HFFc6 (cell line): ENCODE results near the gene TMEM273. TPM values are rescaled to one million over a fixed set of nuclear protein-coding genes. Genes with fewer than 3 reads are reported as not detected.

Source experiments
- DNase-seq: peaks from one replicate; pipeline ENCODE4 v3.0.0-alpha.2; 2018
- H3K27ac Mint-ChIP-seq: 2 replicates; pipeline ENCODE4 v1.8.0; 2020; ENCODE audit warnings: mild to moderate bottlenecking, mixed read lengths
- H3K27me3 Mint-ChIP-seq: 2 replicates; pipeline ENCODE4 v1.8.0; 2021; ENCODE audit warnings: mild to moderate bottlenecking, moderate library complexity, mixed read lengths; ENCODE audit not compliant: insufficient read depth
- H3K36me3 Mint-ChIP-seq: 2 replicates; pipeline ENCODE4 v1.8.0; 2021; ENCODE audit warnings: low read depth, mixed read lengths
- H3K4me1 Mint-ChIP-seq: 2 replicates; pipeline ENCODE4 v1.8.0; 2020; ENCODE audit warnings: low read depth, mixed read lengths
- H3K4me3 Mint-ChIP-seq: 2 replicates; pipeline ENCODE4 v1.8.0; 2020; ENCODE audit warnings: mild to moderate bottlenecking, moderate library complexity, mixed read lengths
- H3K9me3 Mint-ChIP-seq: 2 replicates; pipeline ENCODE4 v1.8.0; 2020; ENCODE audit warnings: mild to moderate bottlenecking, mixed read lengths
- total RNA-seq, 6 experiments: library from RNA; stranded (reverse); fragmentation: NEBNext Ultra II Directional; extraction: Animal tissue kit (Norgen Biotek cat#: 25700); gene quantifications; 2 replicates in 1 of 6; 3 replicates in 5 of 6; pipeline ENCODE4 v1.2.3, GENCODE V29; 2021
- TF ChIP-seq, protein P1 (sequence below): fragments of 200-600 bp; sonication (generic); IDR thresholded peaks from 2 replicates; pipeline ENCODE4 v1.5.0; 2021; ENCODE audit warnings: antibody characterized with exemption, mild to moderate bottlenecking

Gene TMEM273
- total RNA-seq, 6 experiments from 2014 or later = not detected

DNA sequence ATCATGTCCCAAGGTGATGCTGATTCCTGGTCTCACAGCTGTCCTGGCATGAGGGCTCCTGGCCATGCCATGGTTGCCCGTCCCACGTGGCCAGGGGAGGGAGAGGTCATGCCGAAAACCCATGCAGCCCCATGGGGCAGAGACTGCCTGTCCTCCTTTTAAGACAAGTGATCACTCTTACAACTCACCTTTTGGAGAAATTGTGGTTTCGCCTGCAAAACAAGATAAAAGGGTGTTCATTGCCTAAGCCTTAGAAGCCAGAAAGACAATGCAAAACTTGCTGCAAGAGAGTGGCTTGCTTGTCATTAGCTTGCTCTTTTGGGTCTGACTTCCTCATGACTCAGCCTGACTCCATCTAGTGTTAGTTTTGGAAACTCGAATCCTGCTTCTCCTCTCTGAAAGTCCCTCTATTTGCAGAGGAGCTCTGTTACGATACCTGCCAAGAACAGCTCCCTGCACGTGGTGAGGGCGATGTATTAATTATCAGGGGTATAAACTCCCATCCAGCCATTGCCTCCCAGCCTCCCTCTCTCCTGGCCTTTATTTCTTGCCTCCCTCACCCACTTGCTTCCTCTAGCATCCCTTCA, 26.7 kb downstream of the TMEM273 start:
- peak; percentile 65 for DNase-seq
- Mint-ChIP-seq H3K4me3 (no peak overlapping the region), H3K4me1 (peaks cover 37% of the 10 kb centered on the region), H3K27ac (no peak overlapping the region), H3K9me3 (no peaks in the 10 kb centered on the region), H3K36me3 (no peaks in the 10 kb centered on the region), H3K27me3 (peaks cover 3% of the 10 kb centered on the region)
- TF ChIP-seq, protein P1, sequence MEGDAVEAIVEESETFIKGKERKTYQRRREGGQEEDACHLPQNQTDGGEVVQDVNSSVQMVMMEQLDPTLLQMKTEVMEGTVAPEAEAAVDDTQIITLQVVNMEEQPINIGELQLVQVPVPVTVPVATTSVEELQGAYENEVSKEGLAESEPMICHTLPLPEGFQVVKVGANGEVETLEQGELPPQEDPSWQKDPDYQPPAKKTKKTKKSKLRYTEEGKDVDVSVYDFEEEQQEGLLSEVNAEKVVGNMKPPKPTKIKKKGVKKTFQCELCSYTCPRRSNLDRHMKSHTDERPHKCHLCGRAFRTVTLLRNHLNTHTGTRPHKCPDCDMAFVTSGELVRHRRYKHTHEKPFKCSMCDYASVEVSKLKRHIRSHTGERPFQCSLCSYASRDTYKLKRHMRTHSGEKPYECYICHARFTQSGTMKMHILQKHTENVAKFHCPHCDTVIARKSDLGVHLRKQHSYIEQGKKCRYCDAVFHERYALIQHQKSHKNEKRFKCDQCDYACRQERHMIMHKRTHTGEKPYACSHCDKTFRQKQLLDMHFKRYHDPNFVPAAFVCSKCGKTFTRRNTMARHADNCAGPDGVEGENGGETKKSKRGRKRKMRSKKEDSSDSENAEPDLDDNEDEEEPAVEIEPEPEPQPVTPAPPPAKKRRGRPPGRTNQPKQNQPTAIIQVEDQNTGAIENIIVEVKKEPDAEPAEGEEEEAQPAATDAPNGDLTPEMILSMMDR = peak; percentile 72

DNA sequence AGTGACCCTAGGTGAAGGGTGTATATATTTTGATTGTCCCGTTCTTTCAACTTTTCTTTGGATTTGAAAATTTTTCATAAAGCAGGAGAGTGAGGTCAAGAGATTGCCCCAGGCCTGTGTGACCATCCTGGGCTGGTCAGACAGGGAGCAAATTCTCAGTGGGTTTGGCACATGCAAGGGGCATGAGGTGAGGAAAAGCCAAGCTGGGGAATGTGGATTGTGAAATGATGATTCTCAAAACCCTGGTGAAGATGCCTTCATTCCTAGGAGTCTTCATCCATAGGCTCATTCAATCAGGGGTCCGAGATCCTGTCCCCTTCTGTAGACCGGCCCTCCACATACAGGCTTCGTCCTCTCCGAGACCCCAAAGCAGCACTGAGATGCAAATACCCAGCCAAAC, 27.4 kb downstream of the TMEM273 start:
- no peaks in the 10 kb centered on the region for H3K36me3 Mint-ChIP-seq
- H3K27ac Mint-ChIP-seq = no peak overlapping the region
- no peak for DNase-seq
- peaks cover 3% of the 10 kb centered on the region for H3K27me3 Mint-ChIP-seq
- TF ChIP-seq, protein P1 = no peak
- H3K4me3 Mint-ChIP-seq = no peak overlapping the region
- peaks cover 37% of the 10 kb centered on the region for H3K4me1 Mint-ChIP-seq
- no peaks in the 10 kb centered on the region for H3K9me3 Mint-ChIP-seq

- TF ChIP-seq, protein P1 = no peak
- H3K27ac Mint-ChIP-seq = no peak overlapping the region
- DNase-seq = no peak
- no peaks in the 10 kb centered on the region for H3K9me3 Mint-ChIP-seq
- peaks cover 37% of the 10 kb centered on the region for H3K4me1 Mint-ChIP-seq
- H3K36me3 Mint-ChIP-seq = no peaks in the 10 kb centered on the region
- no peak overlapping the region for H3K4me3 Mint-ChIP-seq
- peaks cover 5% of the 10 kb centered on the region for H3K27me3 Mint-ChIP-seq
These were observed 28.1 kb downstream of the TMEM273 start for GRCh38 chr10:49160110-49160509.

GRCh38 chr10:49158915-49159314, 29.3 kb downstream of the TMEM273 start:
- peaks cover 7% of the 10 kb centered on the region for H3K27me3 Mint-ChIP-seq
- peaks cover 36% of the 10 kb centered on the region for H3K4me1 Mint-ChIP-seq
- no peak overlapping the region for H3K4me3 Mint-ChIP-seq
- no peak for DNase-seq
- no peaks in the 10 kb centered on the region for H3K9me3 Mint-ChIP-seq
- no peak overlapping the region for H3K27ac Mint-ChIP-seq
- no peaks in the 10 kb centered on the region for H3K36me3 Mint-ChIP-seq
- TF ChIP-seq, protein P1 = no peak

GRCh38 chr10:49158404-49158803, 29.8 kb downstream of the TMEM273 start:
- Mint-ChIP-seq H3K36me3 (no peaks in the 10 kb centered on the region), H3K9me3 (no peaks in the 10 kb centered on the region), H3K27me3 (peaks cover 7% of the 10 kb centered on the region), H3K4me1 (peaks cover 36% of the 10 kb centered on the region), H3K27ac (no peak overlapping the region), H3K4me3 (no peak overlapping the region)
- TF ChIP-seq, protein P1 = no peak
- no peak for DNase-seq

DNA sequence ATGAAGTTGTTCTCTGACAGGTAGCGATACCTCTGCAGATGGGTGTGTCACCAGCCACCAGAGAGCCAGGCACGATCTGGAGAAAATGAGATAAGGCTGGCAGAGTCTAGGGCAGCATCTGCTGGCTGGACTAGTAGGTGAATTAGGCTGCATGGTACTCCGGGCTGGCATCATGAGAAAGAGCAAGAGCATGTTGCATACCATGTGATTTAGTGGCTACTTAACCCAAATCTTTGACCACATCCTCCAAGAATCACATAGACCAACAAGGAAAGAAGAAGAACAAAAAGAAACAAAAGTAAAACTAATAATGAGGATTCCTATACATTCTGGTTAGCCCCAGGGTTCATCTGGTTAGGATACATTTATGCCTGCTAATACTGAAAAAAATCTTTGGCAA, 31.0 kb downstream of the TMEM273 start:
- Mint-ChIP-seq H3K9me3 (no peaks in the 10 kb centered on the region), H3K36me3 (no peaks in the 10 kb centered on the region), H3K27ac (no peak overlapping the region), H3K4me3 (no peak overlapping the region), H3K27me3 (peaks cover 7% of the 10 kb centered on the region), H3K4me1 (peaks cover 28% of the 10 kb centered on the region)
- DNase-seq = no peak
- TF ChIP-seq, protein P1 = no peak
